PFSK-1 (cell line): ENCODE measurements around the gene CASTOR2.

ENCODE experiments used
- FOXP2 ChIP-seq: optimal IDR thresholded peaks from 2 replicates; pipeline ENCODE3; 2011; ENCODE audit warnings: borderline replicate concordance, control low read depth, inconsistent platforms; ENCODE audit not compliant: insufficient read depth; ENCODE audit errors: extremely low read length, extremely low read depth
- POLR2AphosphoS5 ChIP-seq: IDR thresholded peaks from 2 replicates; pipeline ENCODE4 v1.6.1; 2012; ENCODE audit warnings: low read depth, mild to moderate bottlenecking, control low read depth, low read length, moderate library complexity
- REST ChIP-seq, 2 experiments: IDR thresholded peaks; 2 replicates each; pipeline versions ENCODE4 v1.6.1 to v1.8.0; 2011 to 2012; ENCODE audit warnings: low read depth in 2 of 2, low read length in 2 of 2, control low read depth in 1 of 2, inconsistent platforms in 1 of 2, mild to moderate bottlenecking in 1 of 2, moderate library complexity in 1 of 2; ENCODE audit not compliant: insufficient read depth in 1 of 2
- SIN3A ChIP-seq: IDR thresholded peaks from 2 replicates; pipeline ENCODE4 v1.6.1; 2012; ENCODE audit warnings: mild to moderate bottlenecking, low read length, moderate library complexity, borderline replicate concordance; ENCODE audit not compliant: insufficient read depth
- TAF1 ChIP-seq: IDR thresholded peaks from 2 replicates; pipeline ENCODE4 v1.6.1; 2012; ENCODE audit warnings: low read length, control low read depth, borderline replicate concordance; ENCODE audit not compliant: insufficient read depth

The CASTOR2 gene

GRCh38 chr7:75058406-75058805 lies 93.9 kb downstream of the CASTOR2 start:
- TF ChIP-seq SIN3A (no peak), TAF1 (no peak), REST (IDR thresholded peaks at IDR 0.05; ENCODE audit: insufficient read depth in 1 of 2, low read depth in 2 of 2, low read length in 2 of 2) (no peak), POLR2AphosphoS5 (no peak), FOXP2 (no peak)

DNA sequence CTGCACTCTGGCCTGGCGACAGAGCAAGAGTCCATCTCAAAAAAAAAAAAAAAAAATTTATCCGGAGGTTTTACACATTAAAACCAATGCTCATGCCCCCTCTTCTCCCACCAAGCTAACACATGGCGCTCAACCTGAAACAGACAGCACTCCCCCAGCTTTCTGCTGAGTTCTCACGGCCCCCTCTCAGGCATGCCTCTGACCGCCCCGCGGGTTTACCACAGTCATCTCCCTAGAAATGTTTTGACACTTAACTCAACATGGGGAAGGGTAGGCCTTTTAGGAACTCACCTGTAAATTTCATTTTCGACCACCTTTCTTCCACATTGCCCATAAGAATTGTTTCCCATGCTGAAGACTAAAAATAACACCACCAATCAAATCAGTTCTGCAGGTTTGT lies 99.8 kb downstream of the CASTOR2 start:
- TF ChIP-seq REST (IDR thresholded peaks at IDR 0.05; ENCODE audit: insufficient read depth in 1 of 2, low read depth in 2 of 2, low read length in 2 of 2) (no peak), POLR2AphosphoS5 (no peak), TAF1 (no peak), SIN3A (no peak), FOXP2 (no peak)

- TF ChIP-seq TAF1 (no peak), SIN3A (no peak), FOXP2 (no peak), POLR2AphosphoS5 (no peak), REST (IDR thresholded peaks at IDR 0.05; ENCODE audit: insufficient read depth in 1 of 2, low read depth in 2 of 2, low read length in 2 of 2) (no peak)
Measured at GRCh38 chr7:75064801-75065200, 100.3 kb downstream of the CASTOR2 start.

DNA sequence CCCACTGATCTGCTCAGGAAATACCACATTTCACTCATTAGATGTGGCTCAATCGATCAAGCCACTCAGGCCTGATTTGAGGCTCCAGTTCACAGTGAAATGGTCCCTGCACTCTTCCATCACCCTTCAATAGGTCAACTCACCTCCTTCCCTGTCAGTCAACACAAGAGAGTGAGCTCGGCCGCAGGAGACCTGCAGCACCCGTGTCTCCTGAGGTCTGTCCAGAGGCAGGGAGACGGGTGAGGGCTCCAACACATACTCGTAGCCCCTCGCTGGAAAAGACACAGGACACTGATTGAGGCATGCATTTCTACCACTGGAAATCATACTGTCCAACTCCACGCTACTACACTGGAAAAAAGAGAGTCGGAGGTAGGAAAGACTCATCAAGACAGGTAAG lies 102.0 kb downstream of the CASTOR2 start:
- TF ChIP-seq TAF1 (no peak), FOXP2 (no peak), POLR2AphosphoS5 (no peak), REST (IDR thresholded peaks at IDR 0.05; ENCODE audit: insufficient read depth in 1 of 2, low read depth in 2 of 2, low read length in 2 of 2) (no peak), SIN3A (no peak)

- TF ChIP-seq TAF1 (no peak), FOXP2 (no peak)
Measured at GRCh38 chr7:75072981-75073283, 108.4 kb downstream of the CASTOR2 start.
